H9 (cell line): ENCODE results near the gene MYH14. TPM values are rescaled to one million over a fixed set of nuclear protein-coding genes. Genes with fewer than 3 reads are reported as not detected.
A peak's percentile ranks its signal among the peaks of the same experiment; 100 is the strongest.

Experiments
- DNase-seq: peaks from one replicate; pipeline ENCODE4 v3.0.0-alpha.2; 2017
- H2AFZ ChIP-seq: one replicate; pipeline ENCODE4 v1.6.1; 2013; ENCODE audit warnings: mild to moderate bottlenecking, low read length, control low read depth, moderate library complexity
- H2AK5ac ChIP-seq: 2 replicates; pipeline ENCODE4 v1.6.1; 2013; ENCODE audit warnings: low read length, control low read depth, mixed read lengths; ENCODE audit not compliant: insufficient read length
- H2BK120ac ChIP-seq: one replicate; pipeline ENCODE4 v1.6.1; 2013; ENCODE audit warnings: low read depth, mild to moderate bottlenecking, low read length, control low read depth, inconsistent platforms; ENCODE audit not compliant: poor library complexity, severe bottlenecking
- H2BK12ac ChIP-seq: 2 replicates; pipeline ENCODE4 v1.6.1; 2013; ENCODE audit warnings: low read length, control low read depth, mixed read lengths, low read depth; ENCODE audit not compliant: insufficient read length
- H2BK15ac ChIP-seq: 2 replicates; pipeline ENCODE4 v1.6.1; 2013; ENCODE audit warnings: low read depth, low read length, control low read depth
- H2BK20ac ChIP-seq: one replicate; pipeline ENCODE4 v1.6.1; 2013; ENCODE audit warnings: low read depth, mild to moderate bottlenecking, low read length, control low read depth, inconsistent platforms; ENCODE audit not compliant: poor library complexity, severe bottlenecking
- H2BK5ac ChIP-seq: 2 replicates; pipeline ENCODE4 v1.6.1; 2013; ENCODE audit warnings: low read length, control low read depth, mixed read lengths; ENCODE audit not compliant: insufficient read length
- H3K14ac ChIP-seq: 2 replicates; pipeline ENCODE4 v1.6.1; 2013; ENCODE audit warnings: low read length, control low read depth; ENCODE audit not compliant: insufficient read depth
- H3K18ac ChIP-seq: 2 replicates; pipeline ENCODE4 v1.6.1; 2013; ENCODE audit warnings: low read depth, mild to moderate bottlenecking, mixed read lengths, low read length, control low read depth; ENCODE audit not compliant: insufficient read length
- H3K23ac ChIP-seq: 2 replicates; pipeline ENCODE4 v1.6.1; 2013; ENCODE audit warnings: low read length, control low read depth, mixed read lengths, low read depth; ENCODE audit not compliant: insufficient read length
- H3K23me2 ChIP-seq: 2 replicates; pipeline ENCODE4 v1.6.1; 2013; ENCODE audit warnings: low read depth, mild to moderate bottlenecking, mixed read lengths, low read length, control low read depth; ENCODE audit not compliant: insufficient read length, poor library complexity, severe bottlenecking
- H3K27ac ChIP-seq: 2 replicates; pipeline ENCODE4 v1.5.1; 2013; ENCODE audit warnings: low read length, control low read depth, mixed read lengths, low read depth; ENCODE audit not compliant: insufficient read length
- H3K27me3 ChIP-seq: 2 replicates; pipeline ENCODE4 v1.6.1; 2013; ENCODE audit warnings: low read length, control low read depth, inconsistent platforms; ENCODE audit not compliant: insufficient read depth
- H3K4ac ChIP-seq: 2 replicates; pipeline ENCODE4 v1.6.1; 2013; ENCODE audit warnings: low read depth, mild to moderate bottlenecking, control low read depth, inconsistent platforms, low read length, moderate library complexity
- H3K4me1 ChIP-seq: 2 replicates; pipeline ENCODE4 v1.6.1; 2013; ENCODE audit warnings: low read length, control low read depth, inconsistent platforms; ENCODE audit not compliant: insufficient read depth
- H3K4me2 ChIP-seq: 2 replicates; pipeline ENCODE4 v1.6.1; 2013; ENCODE audit warnings: low read length, control low read depth, mixed read lengths; ENCODE audit not compliant: insufficient read length, insufficient read depth
- H3K56ac ChIP-seq: 2 replicates; pipeline ENCODE4 v1.6.1; 2013; ENCODE audit warnings: low read depth, mild to moderate bottlenecking, mixed read lengths, low read length, control low read depth; ENCODE audit not compliant: insufficient read length
- H3K79me1 ChIP-seq: 2 replicates; pipeline ENCODE4 v1.6.1; 2013; ENCODE audit warnings: low read depth, mild to moderate bottlenecking, moderate library complexity, low read length, control low read depth, inconsistent platforms; ENCODE audit not compliant: insufficient read depth, poor library complexity, severe bottlenecking
- H3K79me2 ChIP-seq: 2 replicates; pipeline ENCODE4 v1.6.1; 2013; ENCODE audit warnings: low read length, control low read depth, inconsistent platforms; ENCODE audit not compliant: insufficient read depth
- H3K9ac ChIP-seq: 2 replicates; pipeline ENCODE4 v1.6.1; 2013; ENCODE audit warnings: low read length, control low read depth, mixed read lengths; ENCODE audit not compliant: insufficient read length; ENCODE audit errors: extremely low read depth
- H3K9me3 ChIP-seq: one replicate; pipeline ENCODE4 v1.6.1; 2013; ENCODE audit warnings: low read depth, low read length, inconsistent platforms; ENCODE audit not compliant: control insufficient read depth
- H3T11ph ChIP-seq: one replicate; pipeline ENCODE4 v1.6.1; 2013; ENCODE audit warnings: mild to moderate bottlenecking, low read length, control low read depth, inconsistent platforms
- H4K20me1 ChIP-seq: one replicate; pipeline ENCODE4 v1.6.1; 2013; ENCODE audit not compliant: control insufficient read depth, insufficient read length, insufficient read depth
- H4K5ac ChIP-seq: 2 replicates; pipeline ENCODE4 v1.6.1; 2013; ENCODE audit warnings: low read depth, mild to moderate bottlenecking, mixed read lengths, low read length, control low read depth; ENCODE audit not compliant: insufficient read length
- H4K8ac ChIP-seq: replicated peaks from 2 replicates; pipeline ENCODE4 v1.6.1; 2013; ENCODE audit warnings: low read length, control low read depth, mixed read lengths, low read depth; ENCODE audit not compliant: insufficient read length
- H4K91ac ChIP-seq: 2 replicates; pipeline ENCODE4 v1.6.1; 2013; ENCODE audit warnings: low read depth, mild to moderate bottlenecking, moderate library complexity, mixed read lengths, low read length, control low read depth; ENCODE audit not compliant: insufficient read length
- H3K27ac Mint-ChIP-seq, 3 experiments: 2 replicates in 2 of 3; 3 replicates in 1 of 3; pipeline ENCODE4 v1.8.0; 2020 to 2021; ENCODE audit warnings: mixed read lengths in 3 of 3, mild to moderate bottlenecking in 1 of 3, moderate library complexity in 1 of 3
- H3K27me3 Mint-ChIP-seq: 2 replicates; pipeline ENCODE4 v1.8.0; 2021; ENCODE audit warnings: low read depth, mild to moderate bottlenecking, moderate library complexity, mixed read lengths
- H3K36me3 Mint-ChIP-seq, 3 experiments: 2 replicates in 2 of 3; 3 replicates in 1 of 3; pipeline ENCODE4 v1.8.0; 2020 to 2021; ENCODE audit warnings: low read depth in 3 of 3, mixed read lengths in 3 of 3; ENCODE audit not compliant: insufficient read depth in 1 of 3
- H3K4me1 Mint-ChIP-seq, 2 experiments: 2 replicates each; pipeline ENCODE4 v1.8.0; 2020; ENCODE audit warnings: mixed read lengths in 2 of 2
- H3K4me3 Mint-ChIP-seq, 2 experiments: 2 replicates in 1 of 2; 3 replicates in 1 of 2; pipeline ENCODE4 v1.8.0; 2020 to 2021; ENCODE audit warnings: mild to moderate bottlenecking in 2 of 2, mixed read lengths in 2 of 2, moderate library complexity in 1 of 2
- H3K9me3 Mint-ChIP-seq, 2 experiments: 2 replicates in 1 of 2; 3 replicates in 1 of 2; pipeline ENCODE4 v1.8.0; 2020; ENCODE audit warnings: mild to moderate bottlenecking in 2 of 2, mixed read lengths in 2 of 2, moderate library complexity in 1 of 2
- CTCF ChIP-seq: fragments of 200-600 bp; sonication (generic); conservative IDR thresholded peaks from 3 replicates; pipeline ENCODE4 v1.8.0; 2021; ENCODE audit warnings: antibody characterized with exemption, mild to moderate bottlenecking
- WGBS: extraction: QIAGEN DNeasy Blood & Tissue Kit; methylation state at CpG from one replicate; pipeline ENCODE4 v1.1.7; 2013; ENCODE audit warnings: missing lambda C conversion rate, low lambda C conversion rate, mixed read lengths; ENCODE audit not compliant: insufficient read length; ENCODE audit errors: extremely low coverage; 5-methylcytosine and 5-hydroxymethylcytosine counted together
- total RNA-seq: library from RNA; stranded (reverse); gene quantifications from 2 replicates; pipeline ENCODE4 v1.2.1, GENCODE V29; 2021

MYH14 gene
- total RNA-seq, 1 experiment from 2014 or later = 27.7 TPM

GRCh38 chr19:50333235-50333736 lies 129.9 kb downstream of the MYH14 start:
- Histone ChIP-seq H2AK5ac (no peak overlapping the region), H4K5ac (no peak overlapping the region), H3K9ac (no peak overlapping the region), H3K23me2 (peaks cover 26% of the 10 kb centered on the region), H3K9me3 (no peaks in the 10 kb centered on the region), H3K4ac (no peak overlapping the region), H3K56ac (no peak overlapping the region), H4K8ac (no peak overlapping the region), H3K79me1 (no peaks in the 10 kb centered on the region), H3K27me3 (no peaks in the 10 kb centered on the region; the same call in 1 of the 2 replicates), H4K91ac (no peak overlapping the region), H3K4me2 (peak overlapping the region; percentile 77), H3K27ac (no peak overlapping the region), H4K20me1 (no peaks in the 10 kb centered on the region), H3K79me2 (no peaks in the 10 kb centered on the region), H2BK5ac (no peak overlapping the region), H2BK20ac (no peak overlapping the region), H2BK12ac (no peak overlapping the region), H2BK15ac (no peak overlapping the region), H3K14ac (peak overlapping the region; percentile 84; the same call in 1 of the 2 replicates), H3T11ph (no peak overlapping the region), H2AFZ (no peak overlapping the region), H3K4me1 (peaks cover 4% of the 10 kb centered on the region; the same call in 1 of the 2 replicates), H3K23ac (no peak overlapping the region), H2BK120ac (no peak overlapping the region), H3K18ac (no peak overlapping the region)
- Mint-ChIP-seq H3K4me3 (peak overlapping the region; percentile 89 to 94), H3K9me3 (peaks cover 3 to 12% of the 10 kb centered on the region in 2 experiments; a peak in 4 of 5 replicates), H3K27ac (peak overlapping the region; percentile 95 to 99 (median 98)), H3K4me1 (peaks cover 34 to 46% of the 10 kb centered on the region in 2 experiments), H3K27me3 (peaks cover 18% of the 10 kb centered on the region), H3K36me3 (peaks cover 3 to 10% (median 10%) of the 10 kb centered on the region in 3 experiments)
- no CpG with 5 or more reads among the region's 34 CpGs for WGBS
- no peak for TF ChIP-seq CTCF
- DNase-seq = peak; percentile 96
